ENCODE results near the gene MRTFB. TPM values are rescaled to one million over a fixed set of nuclear protein-coding genes. Genes with fewer than 3 reads are reported as not detected.

Gene MRTFB
- total RNA-seq, 1 experiment from 2014 or later, result 30.0 TPM

DNA sequence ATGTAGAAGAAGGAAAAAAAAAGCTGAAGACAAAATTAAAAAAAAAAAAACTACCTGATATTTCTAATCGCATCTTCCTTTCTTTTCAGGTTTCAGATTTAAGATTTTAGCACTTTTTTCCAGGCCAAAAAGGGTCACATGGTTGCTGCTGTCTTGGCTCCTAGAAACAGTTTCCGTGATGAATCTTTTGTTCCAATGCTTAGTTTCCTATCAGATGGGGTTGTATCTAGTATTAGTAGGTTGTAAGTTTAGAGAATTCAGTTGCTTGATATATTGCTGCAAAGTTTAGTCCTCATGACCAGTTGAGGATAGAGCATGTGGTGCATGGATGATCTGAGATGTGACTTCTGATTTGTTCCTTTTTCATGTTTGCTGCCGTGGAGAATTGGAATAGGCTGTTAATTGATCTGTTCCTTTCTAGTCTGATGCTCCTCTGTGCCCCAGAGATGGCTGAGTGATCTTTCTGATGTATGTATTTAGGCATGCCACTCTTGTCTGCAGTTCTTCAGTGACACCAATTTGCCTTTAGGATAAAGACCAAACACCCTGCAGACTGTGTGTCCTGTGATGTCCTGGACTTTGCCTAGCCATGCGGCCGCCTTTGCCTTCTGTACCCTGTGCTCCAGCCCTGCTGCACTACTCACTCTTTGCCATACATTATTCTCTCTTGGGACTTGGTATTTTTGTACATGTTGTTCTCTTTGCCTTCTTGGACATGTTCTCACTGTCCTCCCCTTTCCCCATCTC lies 94.0 kb downstream of the MRTFB start:
- H3K4me1 Mint-ChIP-seq (ENCODE audit: insufficient read depth, unreplicated experiment), result peaks cover 6% of the 10 kb centered on the region
- ChIA-PET CTCF (no interaction called here), POLR2A (no interaction called here)
- H3K36me3 Mint-ChIP-seq (ENCODE audit: insufficient read depth, unreplicated experiment), result no peaks in the 10 kb centered on the region
- intact Hi-C loops (cut with micrococcal nuclease), result no loop called here
- DNase-seq (ENCODE audit: unreplicated experiment), result no peak
- BruUV-seq (replicated peaks), result no TSS peak
- no peaks in the 10 kb centered on the region for H3K27me3 Mint-ChIP-seq (ENCODE audit: insufficient read depth, unreplicated experiment)
- H3K9me3 Mint-ChIP-seq (ENCODE audit: unreplicated experiment), result no peaks in the 10 kb centered on the region
- TF ChIP-seq, protein P1, sequence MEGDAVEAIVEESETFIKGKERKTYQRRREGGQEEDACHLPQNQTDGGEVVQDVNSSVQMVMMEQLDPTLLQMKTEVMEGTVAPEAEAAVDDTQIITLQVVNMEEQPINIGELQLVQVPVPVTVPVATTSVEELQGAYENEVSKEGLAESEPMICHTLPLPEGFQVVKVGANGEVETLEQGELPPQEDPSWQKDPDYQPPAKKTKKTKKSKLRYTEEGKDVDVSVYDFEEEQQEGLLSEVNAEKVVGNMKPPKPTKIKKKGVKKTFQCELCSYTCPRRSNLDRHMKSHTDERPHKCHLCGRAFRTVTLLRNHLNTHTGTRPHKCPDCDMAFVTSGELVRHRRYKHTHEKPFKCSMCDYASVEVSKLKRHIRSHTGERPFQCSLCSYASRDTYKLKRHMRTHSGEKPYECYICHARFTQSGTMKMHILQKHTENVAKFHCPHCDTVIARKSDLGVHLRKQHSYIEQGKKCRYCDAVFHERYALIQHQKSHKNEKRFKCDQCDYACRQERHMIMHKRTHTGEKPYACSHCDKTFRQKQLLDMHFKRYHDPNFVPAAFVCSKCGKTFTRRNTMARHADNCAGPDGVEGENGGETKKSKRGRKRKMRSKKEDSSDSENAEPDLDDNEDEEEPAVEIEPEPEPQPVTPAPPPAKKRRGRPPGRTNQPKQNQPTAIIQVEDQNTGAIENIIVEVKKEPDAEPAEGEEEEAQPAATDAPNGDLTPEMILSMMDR (IDR thresholded peaks at IDR 0.05; ENCODE audit: unreplicated experiment), result no peak
- H3K4me3 Mint-ChIP-seq (ENCODE audit: unreplicated experiment), result no peak overlapping the region
- H3K27ac Mint-ChIP-seq (ENCODE audit: low read depth, unreplicated experiment), result no peak overlapping the region

DNA sequence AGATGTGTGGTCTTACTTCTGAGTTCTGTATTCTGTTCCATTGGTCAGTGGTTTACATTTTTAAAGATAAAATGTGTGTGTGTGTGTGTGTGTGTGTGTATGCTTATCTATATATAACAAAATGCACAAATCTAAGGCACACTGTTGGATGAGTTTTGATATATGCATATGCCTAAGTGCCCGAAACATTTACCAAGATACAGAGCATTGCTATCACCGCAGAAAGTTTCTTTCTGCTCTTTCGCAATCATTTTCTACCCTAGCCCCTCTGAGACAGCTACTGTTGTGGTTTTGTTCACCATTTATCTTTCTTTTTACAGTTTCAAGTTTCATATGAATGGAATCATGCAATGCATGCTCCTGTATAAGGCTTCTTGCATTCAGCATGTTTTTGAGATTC lies 97.0 kb downstream of the MRTFB start:
- POLR2A ChIA-PET, result no interaction called here

DNA sequence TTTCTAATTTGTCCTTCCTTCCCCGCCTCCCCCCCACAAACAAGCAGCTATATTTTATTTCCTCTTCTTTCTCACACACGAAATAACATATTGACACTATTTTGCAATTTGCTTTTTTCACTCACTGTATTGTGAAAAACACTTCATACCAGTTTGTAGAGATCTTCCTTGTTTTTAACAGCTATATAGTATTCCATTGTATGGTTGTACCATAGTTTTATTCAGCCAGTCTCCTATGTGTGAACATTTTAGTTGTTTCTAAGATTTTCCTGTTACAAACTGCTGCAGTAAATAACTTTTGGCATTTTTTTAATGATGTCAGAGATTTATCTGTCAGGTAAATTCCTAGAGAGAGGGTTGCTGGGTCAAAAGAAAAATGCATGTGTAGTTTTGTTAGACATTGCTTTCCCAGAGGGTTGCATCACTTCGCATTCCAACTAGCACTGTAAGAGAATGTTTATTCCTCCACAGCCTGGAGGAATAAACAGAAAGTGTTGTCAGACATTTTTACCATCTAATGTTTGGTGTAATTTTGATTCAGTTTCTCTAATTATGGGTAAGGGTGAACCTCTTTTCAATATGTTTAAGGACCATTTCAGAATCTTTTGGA lies 101.2 kb downstream of the MRTFB start:
- intact Hi-C loops (cut with micrococcal nuclease), result no loop called here
- peaks cover 8% of the 10 kb centered on the region for H3K9me3 Mint-ChIP-seq (ENCODE audit: unreplicated experiment)
- POLR2A ChIA-PET, result no interaction called here
- TF ChIP-seq, protein P1 (IDR thresholded peaks at IDR 0.05; ENCODE audit: unreplicated experiment), result no peak
- H3K36me3 Mint-ChIP-seq (ENCODE audit: insufficient read depth, unreplicated experiment), result no peaks in the 10 kb centered on the region
- H3K27ac Mint-ChIP-seq (ENCODE audit: low read depth, unreplicated experiment), result peak overlapping the region; percentile 49
- peaks cover 12% of the 10 kb centered on the region for H3K4me1 Mint-ChIP-seq (ENCODE audit: insufficient read depth, unreplicated experiment)
- no peaks in the 10 kb centered on the region for H3K27me3 Mint-ChIP-seq (ENCODE audit: insufficient read depth, unreplicated experiment)
- BruUV-seq (replicated peaks), result no TSS peak
- CTCF ChIA-PET, result interaction anchor here (0.6 to 0.7 kb wide), 2 partner anchors 44 to 86 kb away, joined by 3 read pairs; no protein-coding TSS in a partner anchor
- DNase-seq (ENCODE audit: unreplicated experiment), result peak; percentile 46
- H3K4me3 Mint-ChIP-seq (ENCODE audit: unreplicated experiment), result no peak overlapping the region

More for the DNA sequence above, 97.0 kb downstream of the MRTFB start:
- DNase-seq (ENCODE audit: unreplicated experiment), result no peak
- TF ChIP-seq, protein P1 (IDR thresholded peaks at IDR 0.05; ENCODE audit: unreplicated experiment), result no peak
- peaks cover 16% of the 10 kb centered on the region for H3K4me1 Mint-ChIP-seq (ENCODE audit: insufficient read depth, unreplicated experiment)
- BruUV-seq (replicated peaks), result no TSS peak
- no peak overlapping the region for H3K27ac Mint-ChIP-seq (ENCODE audit: low read depth, unreplicated experiment)
- intact Hi-C loops (cut with micrococcal nuclease), result no loop called here
- H3K27me3 Mint-ChIP-seq (ENCODE audit: insufficient read depth, unreplicated experiment), result no peaks in the 10 kb centered on the region
- CTCF ChIA-PET, result no interaction called here
- no peaks in the 10 kb centered on the region for H3K36me3 Mint-ChIP-seq (ENCODE audit: insufficient read depth, unreplicated experiment)
- H3K4me3 Mint-ChIP-seq (ENCODE audit: unreplicated experiment), result no peak overlapping the region
- H3K9me3 Mint-ChIP-seq (ENCODE audit: unreplicated experiment), result peaks cover 8% of the 10 kb centered on the region

DNA sequence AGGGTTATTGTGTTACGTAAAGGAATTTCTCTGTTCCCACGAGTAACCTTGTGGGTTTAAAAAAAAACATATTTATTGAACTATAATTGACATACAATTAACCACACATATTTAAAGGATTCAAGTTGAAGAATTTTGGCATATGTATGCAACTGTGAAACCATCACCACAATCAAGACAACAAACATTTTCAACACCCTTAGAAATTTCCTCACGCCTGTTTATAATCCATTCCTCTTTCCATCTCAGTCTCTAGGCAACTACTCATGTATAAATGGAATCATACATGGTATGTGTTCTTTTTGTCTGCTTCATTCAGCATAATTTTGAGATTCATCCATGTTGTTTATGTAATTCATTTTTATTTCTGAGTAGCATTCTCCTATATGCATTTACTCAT lies 104.0 kb downstream of the MRTFB start:
- BruUV-seq (replicated peaks), result no TSS peak
- ChIA-PET POLR2A (no interaction called here), CTCF (interaction anchor here (0.7 kb wide), 1 partner anchor 421 kb away, joined by 3 read pairs; no protein-coding TSS in a partner anchor)
- H3K4me3 Mint-ChIP-seq (ENCODE audit: unreplicated experiment), result no peak overlapping the region
- TF ChIP-seq, protein P1 (IDR thresholded peaks at IDR 0.05; ENCODE audit: unreplicated experiment), result no peak
- intact Hi-C loops (cut with micrococcal nuclease), result no loop called here
- peaks cover 12% of the 10 kb centered on the region for H3K4me1 Mint-ChIP-seq (ENCODE audit: insufficient read depth, unreplicated experiment)
- H3K27me3 Mint-ChIP-seq (ENCODE audit: insufficient read depth, unreplicated experiment), result no peaks in the 10 kb centered on the region
- no peak for DNase-seq (ENCODE audit: unreplicated experiment)
- no peaks in the 10 kb centered on the region for H3K36me3 Mint-ChIP-seq (ENCODE audit: insufficient read depth, unreplicated experiment)
- H3K9me3 Mint-ChIP-seq (ENCODE audit: unreplicated experiment), result peaks cover 8% of the 10 kb centered on the region
- H3K27ac Mint-ChIP-seq (ENCODE audit: low read depth, unreplicated experiment), result no peak overlapping the region

All from MCF 10A (cell line).